ENCODE measurements around the gene CDAN1. TPM values are rescaled to one million over a fixed set of nuclear protein-coding genes. Genes with fewer than 3 reads are reported as not detected.

Gene CDAN1
- total and polyA plus RNA-seq, 2 of the 8 experiments (the other 6 are each of a cell fraction or from before 2014, with no cell fraction given) = 4.5 to 18.6 TPM

- Histone ChIP-seq H3K27me3 (replicated peaks in 1 of 4; ENCODE audit: control insufficient read depth in 3 of 4, extremely low read depth in 1 of 4, insufficient read depth in 3 of 4, low read length in 3 of 4) (0 out of 7 replicates have a peak, but pooled peaks cover 0 to under 1% (median 0%) of the 10 kb centered on the region in 4 experiments), H3K4ac (replicated peaks; ENCODE audit: insufficient read length, low read depth, low read length) (no peak overlapping the region), H3K4me3 (ENCODE audit: extremely low read depth in 1 of 4, insufficient read depth in 2 of 4, low read depth in 3 of 4, low read length in 4 of 4) (no peak overlapping the region), H4K20me1 (replicated peaks in 1 of 2; ENCODE audit: control insufficient read depth in 1 of 2, insufficient read depth in 2 of 2, low read length in 2 of 2) (peaks cover 10% of the 10 kb centered on the region in 2 experiments), H2AK5ac (ENCODE audit: low read depth, low read length) (no peak overlapping the region), H3K23me2 (ENCODE audit: low read depth, low read length) (no peaks in the 10 kb centered on the region), H2BK5ac (ENCODE audit: low read depth, low read length) (no peak overlapping the region), H3K4me2 (ENCODE audit: insufficient read depth in 1 of 2, low read depth in 2 of 2, low read length in 2 of 2) (no peak overlapping the region), H3K4me1 (replicated peaks in 1 of 4; ENCODE audit: control insufficient read depth in 3 of 4, insufficient read depth in 4 of 4, low read length in 3 of 4) (peaks cover 0 to 10% (median 7%) of the 10 kb centered on the region in 4 experiments; a peak in 5 of 7 replicates), H3K56ac (replicated peaks; ENCODE audit: insufficient read length, low read depth, low read length) (no peak overlapping the region), H3K23ac (ENCODE audit: insufficient read length) (no peak overlapping the region), H3K18ac (ENCODE audit: extremely low read depth, low read length) (no peak overlapping the region), H2BK20ac (ENCODE audit: low read length) (no peak overlapping the region), H2BK15ac (ENCODE audit: low read length) (no peak overlapping the region), H3K36me3 (ENCODE audit: control insufficient read depth in 2 of 4, insufficient read depth in 4 of 4, low read length in 3 of 4) (peaks cover 8 to 51% (median 18%) of the 10 kb centered on the region in 4 experiments; a peak in 7 of 8 replicates), H3K9ac (replicated peaks in 1 of 4; ENCODE audit: extremely low read depth in 1 of 4, low read depth in 3 of 4, low read length in 3 of 4) (no peak overlapping the region; a peak in 1 of 7 replicates), H4K91ac (replicated peaks; ENCODE audit: insufficient read length, low read length) (no peak overlapping the region), H3K14ac (ENCODE audit: insufficient read length) (no peak overlapping the region), H4K5ac (ENCODE audit: insufficient read length, low read depth, low read length) (no peak overlapping the region), H4K8ac (ENCODE audit: extremely low read depth, insufficient read depth, low read length) (no peak overlapping the region), H3K79me2 (ENCODE audit: control insufficient read depth in 1 of 2, insufficient read depth in 2 of 2, low read length in 2 of 2) (no peaks in the 10 kb centered on the region), H3K9me3 (ENCODE audit: insufficient read depth in 2 of 2, low read depth in 1 of 2, low read length in 1 of 2) (no peaks in the 10 kb centered on the region), H2AFZ (ENCODE audit: low read length) (no peak overlapping the region), H2BK120ac (replicated peaks; ENCODE audit: low read depth, low read length) (no peak overlapping the region), H3K27ac (ENCODE audit: low read depth, low read length) (no peak overlapping the region), H3K79me1 (ENCODE audit: low read depth, low read length) (no peaks in the 10 kb centered on the region; the same call in 1 of the 2 replicates), H2BK12ac (ENCODE audit: low read depth, low read length) (no peak overlapping the region)
- POLR2A ChIA-PET (ENCODE audit: partially characterized antibody) = interaction anchor here (1.5 to 7.1 kb wide), 2 partner anchors 9 to 15 kb away, joined by 5 to 27 read pairs; no protein-coding TSS in a partner anchor
- FAIRE-seq (no peak), DNase-seq (ENCODE audit: low read depth in 1 of 2, low spot score in 2 of 2) (no peak)
- CTCF ChIA-PET (ENCODE audit: partially characterized antibody) = interaction anchor here (0.7 to 2.4 kb wide), 4 partner anchors 8 to 196 kb away, joined by 3 to 6 read pairs (median 4); no protein-coding TSS in a partner anchor
- 90% methylated on average over 14 of the region's 14 CpGs; no CpG with 5 or more reads in 1 of the 2 experiments for WGBS, 2 experiments (ENCODE audit: extremely low coverage in 1 of 2, insufficient coverage in 1 of 2, insufficient read length in 1 of 2, insufficient replicate concordance in 2 of 2, low coverage in 1 of 2, low lambda C conversion rate in 2 of 2, missing lambda C conversion rate in 1 of 2)
- TF ChIP-seq KDM5A (IDR thresholded peaks at IDR 0.05; ENCODE audit: low read length) = no peak
- no peak for TF ChIP-seq CTBP2 (IDR thresholded peaks at IDR 0.05; ENCODE audit: borderline replicate concordance, insufficient read depth, insufficient read length, low read length)
- no peak for TF ChIP-seq ASH2L (IDR thresholded peaks at IDR 0.05; ENCODE audit: low read length)
- no peak for TF ChIP-seq CTCF (IDR thresholded peaks at IDR 0.05; ENCODE audit: control extremely low read depth in 1 of 3, insufficient read depth in 1 of 3, low read depth in 1 of 3, low read length in 3 of 3)
Measured at GRCh38 chr15:42730536-42730935, 6.4 kb downstream of the CDAN1 start.
